ENCODE results near the gene TRAK1.

The TRAK1 gene

GRCh38 chr3:42192334-42193200, 101.4 kb downstream of the TRAK1 start:
- peak in 2 of 3 donors; percentile 58 to 62 for DNase-seq
- CTCF ChIA-PET, result interaction anchor here (1.2 to 10.3 kb wide), 7 partner anchors 12 to 297 kb away, joined by 4 to 122 read pairs (median 17); no protein-coding TSS in a partner anchor
- Histone ChIP-seq H3K4me1 (ENCODE audit: control extremely low read depth in 1 of 4, control insufficient read depth in 4 of 4, insufficient read depth in 4 of 4, low read length in 3 of 4) (peaks cover 4 to 28% (median 18%) of the 10 kb centered on the region in 4 experiments), H3K9me3 (ENCODE audit: control extremely low read depth in 1 of 5, control insufficient read depth in 4 of 5, insufficient read depth in 2 of 5, low read depth in 1 of 5, low read length in 4 of 5) (no peaks in the 10 kb centered on the region), H3K27me3 (replicated peaks in 2 of 5; ENCODE audit: control insufficient read depth in 4 of 5, insufficient read depth in 5 of 5, low read length in 4 of 5) (no peaks in the 10 kb centered on the region), H3K27ac (ENCODE audit: insufficient read depth in 1 of 2, low read depth in 1 of 2, low read length in 2 of 2, poor library complexity in 1 of 2, severe bottlenecking in 2 of 2) (no peak overlapping the region), H3K4me3 (ENCODE audit: control insufficient read depth in 1 of 7, extremely low read depth in 1 of 7, insufficient read depth in 4 of 7, low read depth in 2 of 7, low read length in 6 of 7) (no peak overlapping the region), H3K36me3 (ENCODE audit: control insufficient read depth in 4 of 4, insufficient read depth in 4 of 4, low read length in 3 of 4) (peaks cover 6 to 53% (median 42%) of the 10 kb centered on the region in 4 experiments)
- 60% methylated on average over 7 of the region's 8 CpGs for WGBS (ENCODE audit: insufficient coverage)
- POLR2A ChIA-PET, result interaction anchor here (1.1 kb wide), 1 partner anchor 10 kb away, joined by 5 read pairs; no protein-coding TSS in a partner anchor

GRCh38 chr3:42194943-42195510, 103.9 kb downstream of the TRAK1 start:
- H3K27me3 ChIP-seq (replicated peaks in 2 of 5; ENCODE audit: control insufficient read depth in 4 of 5, insufficient read depth in 5 of 5, low read length in 4 of 5), result no peaks in the 10 kb centered on the region
- H3K27ac ChIP-seq (ENCODE audit: insufficient read depth in 1 of 2, low read depth in 1 of 2, low read length in 2 of 2, poor library complexity in 1 of 2, severe bottlenecking in 2 of 2), result no peak overlapping the region
- H3K36me3 ChIP-seq (ENCODE audit: control insufficient read depth in 4 of 4, insufficient read depth in 4 of 4, low read length in 3 of 4), result peaks cover 10 to 67% (median 57%) of the 10 kb centered on the region in 4 experiments
- peaks cover 4 to 28% (median 18%) of the 10 kb centered on the region in 4 experiments for H3K4me1 ChIP-seq (ENCODE audit: control extremely low read depth in 1 of 4, control insufficient read depth in 4 of 4, insufficient read depth in 4 of 4, low read length in 3 of 4)
- POLR2A ChIA-PET, result no interaction called here
- no peaks in the 10 kb centered on the region for H3K9me3 ChIP-seq (ENCODE audit: control extremely low read depth in 1 of 5, control insufficient read depth in 4 of 5, insufficient read depth in 2 of 5, low read depth in 1 of 5, low read length in 4 of 5)
- H3K4me3 ChIP-seq (ENCODE audit: control insufficient read depth in 1 of 7, extremely low read depth in 1 of 7, insufficient read depth in 4 of 7, low read depth in 2 of 7, low read length in 6 of 7), result no peak overlapping the region
- 100% methylated on average over 3 of the region's 7 CpGs for WGBS (ENCODE audit: insufficient coverage)
- DNase-seq, result no peak
- CTCF ChIA-PET, result interaction anchor here (1.1 to 1.8 kb wide), 3 partner anchors 16 to 96 kb away, joined by 3 to 4 read pairs (median 3); no protein-coding TSS in a partner anchor

GRCh38 chr3:42195879-42196330, 104.7 kb downstream of the TRAK1 start:
- Histone ChIP-seq H3K4me3 (ENCODE audit: control insufficient read depth in 1 of 7, extremely low read depth in 1 of 7, insufficient read depth in 4 of 7, low read depth in 2 of 7, low read length in 6 of 7) (no peak overlapping the region), H3K9me3 (ENCODE audit: control extremely low read depth in 1 of 5, control insufficient read depth in 4 of 5, insufficient read depth in 2 of 5, low read depth in 1 of 5, low read length in 4 of 5) (no peaks in the 10 kb centered on the region), H3K36me3 (ENCODE audit: control insufficient read depth in 4 of 4, insufficient read depth in 4 of 4, low read length in 3 of 4) (peaks cover 10 to 70% (median 59%) of the 10 kb centered on the region in 4 experiments), H3K27me3 (replicated peaks in 2 of 5; ENCODE audit: control insufficient read depth in 4 of 5, insufficient read depth in 5 of 5, low read length in 4 of 5) (no peaks in the 10 kb centered on the region), H3K27ac (ENCODE audit: insufficient read depth in 1 of 2, low read depth in 1 of 2, low read length in 2 of 2, poor library complexity in 1 of 2, severe bottlenecking in 2 of 2) (no peak overlapping the region), H3K4me1 (ENCODE audit: control extremely low read depth in 1 of 4, control insufficient read depth in 4 of 4, insufficient read depth in 4 of 4, low read length in 3 of 4) (peaks cover 4 to 28% (median 18%) of the 10 kb centered on the region in 4 experiments)
- CTCF ChIA-PET, result interaction anchor here (1.0 to 1.8 kb wide), 4 partner anchors 15 to 96 kb away, joined by 3 to 4 read pairs (median 3); no protein-coding TSS in a partner anchor
- POLR2A ChIA-PET, result no interaction called here
- 94% methylated on average over 5 of the region's 5 CpGs for WGBS (ENCODE audit: insufficient coverage)
- DNase-seq, result no peak

- ChIA-PET CTCF (interaction anchor here (1.3 to 2.4 kb wide), 3 partner anchors 7 to 31 kb away, joined by 4 to 9 read pairs (median 4); no protein-coding TSS in a partner anchor), POLR2A (no interaction called here)
- H3K4me3 ChIP-seq (ENCODE audit: control insufficient read depth in 1 of 7, extremely low read depth in 1 of 7, insufficient read depth in 4 of 7, low read depth in 2 of 7, low read length in 6 of 7), result no peak overlapping the region
- DNase-seq, result no peak
- H3K9me3 ChIP-seq (ENCODE audit: control extremely low read depth in 1 of 5, control insufficient read depth in 4 of 5, insufficient read depth in 2 of 5, low read depth in 1 of 5, low read length in 4 of 5), result no peaks in the 10 kb centered on the region
- H3K4me1 ChIP-seq (ENCODE audit: control extremely low read depth in 1 of 4, control insufficient read depth in 4 of 4, insufficient read depth in 4 of 4, low read length in 3 of 4), result peaks cover 0 to 3% (median 0%) of the 10 kb centered on the region in 4 experiments
- WGBS (ENCODE audit: insufficient coverage), result 100% methylated on average over 2 of the region's 3 CpGs
- H3K27ac ChIP-seq (ENCODE audit: insufficient read depth in 1 of 2, low read depth in 1 of 2, low read length in 2 of 2, poor library complexity in 1 of 2, severe bottlenecking in 2 of 2), result no peak overlapping the region
- H3K36me3 ChIP-seq (ENCODE audit: control insufficient read depth in 4 of 4, insufficient read depth in 4 of 4, low read length in 3 of 4), result peaks cover 13 to 97% (median 72%) of the 10 kb centered on the region in 4 experiments
- no peaks in the 10 kb centered on the region for H3K27me3 ChIP-seq (replicated peaks in 2 of 5; ENCODE audit: control insufficient read depth in 4 of 5, insufficient read depth in 5 of 5, low read length in 4 of 5)
Observed at GRCh38 chr3:42198709-42199108, 107.6 kb downstream of the TRAK1 start.

GRCh38 chr3:42202217-42202865, 111.2 kb downstream of the TRAK1 start:
- ChIA-PET POLR2A (interaction anchor here (0.6 kb wide), 1 partner anchor 805 kb away, joined by 3 read pairs; no protein-coding TSS in a partner anchor), CTCF (no interaction called here)
- Histone ChIP-seq H3K9me3 (ENCODE audit: control extremely low read depth in 1 of 5, control insufficient read depth in 4 of 5, insufficient read depth in 2 of 5, low read depth in 1 of 5, low read length in 4 of 5) (no peaks in the 10 kb centered on the region), H3K27me3 (replicated peaks in 2 of 5; ENCODE audit: control insufficient read depth in 4 of 5, insufficient read depth in 5 of 5, low read length in 4 of 5) (no peaks in the 10 kb centered on the region), H3K27ac (ENCODE audit: insufficient read depth in 1 of 2, low read depth in 1 of 2, low read length in 2 of 2, poor library complexity in 1 of 2, severe bottlenecking in 2 of 2) (no peak overlapping the region), H3K36me3 (ENCODE audit: control insufficient read depth in 4 of 4, insufficient read depth in 4 of 4, low read length in 3 of 4) (peaks cover 11 to 96% (median 60%) of the 10 kb centered on the region in 4 experiments), H3K4me1 (ENCODE audit: control extremely low read depth in 1 of 4, control insufficient read depth in 4 of 4, insufficient read depth in 4 of 4, low read length in 3 of 4) (no peaks in the 10 kb centered on the region), H3K4me3 (ENCODE audit: control insufficient read depth in 1 of 7, extremely low read depth in 1 of 7, insufficient read depth in 4 of 7, low read depth in 2 of 7, low read length in 6 of 7) (no peak overlapping the region)
- DNase-seq, result no peak
- 95% methylated on average over 32 of the region's 35 CpGs for WGBS (ENCODE audit: insufficient coverage)

- CTCF ChIA-PET, result interaction anchor here (0.8 to 2.9 kb wide), 4 partner anchors 13 to 105 kb away, joined by 3 to 15 read pairs (median 3); no protein-coding TSS in a partner anchor
- Histone ChIP-seq H3K9me3 (ENCODE audit: control extremely low read depth in 1 of 5, control insufficient read depth in 4 of 5, insufficient read depth in 2 of 5, low read depth in 1 of 5, low read length in 4 of 5) (peaks cover 0 to 3% (median 0%) of the 10 kb centered on the region in 5 experiments), H3K36me3 (ENCODE audit: control insufficient read depth in 4 of 4, insufficient read depth in 4 of 4, low read length in 3 of 4) (peaks cover 7 to 96% (median 54%) of the 10 kb centered on the region in 4 experiments), H3K27ac (ENCODE audit: insufficient read depth in 1 of 2, low read depth in 1 of 2, low read length in 2 of 2, poor library complexity in 1 of 2, severe bottlenecking in 2 of 2) (no peak overlapping the region), H3K27me3 (replicated peaks in 2 of 5; ENCODE audit: control insufficient read depth in 4 of 5, insufficient read depth in 5 of 5, low read length in 4 of 5) (no peaks in the 10 kb centered on the region), H3K4me1 (ENCODE audit: control extremely low read depth in 1 of 4, control insufficient read depth in 4 of 4, insufficient read depth in 4 of 4, low read length in 3 of 4) (no peaks in the 10 kb centered on the region), H3K4me3 (ENCODE audit: control insufficient read depth in 1 of 7, extremely low read depth in 1 of 7, insufficient read depth in 4 of 7, low read depth in 2 of 7, low read length in 6 of 7) (no peak overlapping the region)
- POLR2A ChIA-PET, result no interaction called here
- 100% methylated on average over 1 of the region's 2 CpGs for WGBS (ENCODE audit: insufficient coverage)
- peak in 1 of 3 donors; percentile 14 for DNase-seq
Observed at GRCh38 chr3:42204867-42205599, 113.9 kb downstream of the TRAK1 start.
